NCI-H460 (cell line): Measurements from ENCODE around the gene ZNF134. TPM values are rescaled to one million over a fixed set of nuclear protein-coding genes. Genes with fewer than 3 reads are reported as not detected.

Experiments
- DNase-seq: peaks from one replicate; pipeline ENCODE4 v3.0.0-alpha.2; 2016; ENCODE audit warnings: low read depth; ENCODE audit errors: extremely low read depth
- polyA plus RNA-seq: library from polyadenylated mRNA; depleted of rRNA; stranded (reverse); fragments of >200 nt; gene quantifications from 2 replicates; pipeline ENCODE4 v1.2.3, GENCODE V29; 2014; cell fraction: nucleus; rRNA removed
- total RNA-seq: library from RNA; depleted of rRNA; stranded (reverse); fragments of >200 nt; shearing (Covaris generic); gene quantifications from 2 replicates; pipeline ENCODE4 v1.2.3, GENCODE V29; 2014; rRNA removed

Gene ZNF134
- total RNA-seq: 15.1 and 15.9 TPM in 2 replicates
- polyA plus RNA-seq: 8.9 and 26.2 TPM in 2 replicates

- DNase-seq: peak; percentile 78
Observed at GRCh38 chr19:57613941-57614743, at the start of gene ZNF134. Gene ZNF134, plus strand, starts transcription at chr19:57614242. Its CDS starts 5,227 bp downstream, at chr19:57619469.

DNA sequence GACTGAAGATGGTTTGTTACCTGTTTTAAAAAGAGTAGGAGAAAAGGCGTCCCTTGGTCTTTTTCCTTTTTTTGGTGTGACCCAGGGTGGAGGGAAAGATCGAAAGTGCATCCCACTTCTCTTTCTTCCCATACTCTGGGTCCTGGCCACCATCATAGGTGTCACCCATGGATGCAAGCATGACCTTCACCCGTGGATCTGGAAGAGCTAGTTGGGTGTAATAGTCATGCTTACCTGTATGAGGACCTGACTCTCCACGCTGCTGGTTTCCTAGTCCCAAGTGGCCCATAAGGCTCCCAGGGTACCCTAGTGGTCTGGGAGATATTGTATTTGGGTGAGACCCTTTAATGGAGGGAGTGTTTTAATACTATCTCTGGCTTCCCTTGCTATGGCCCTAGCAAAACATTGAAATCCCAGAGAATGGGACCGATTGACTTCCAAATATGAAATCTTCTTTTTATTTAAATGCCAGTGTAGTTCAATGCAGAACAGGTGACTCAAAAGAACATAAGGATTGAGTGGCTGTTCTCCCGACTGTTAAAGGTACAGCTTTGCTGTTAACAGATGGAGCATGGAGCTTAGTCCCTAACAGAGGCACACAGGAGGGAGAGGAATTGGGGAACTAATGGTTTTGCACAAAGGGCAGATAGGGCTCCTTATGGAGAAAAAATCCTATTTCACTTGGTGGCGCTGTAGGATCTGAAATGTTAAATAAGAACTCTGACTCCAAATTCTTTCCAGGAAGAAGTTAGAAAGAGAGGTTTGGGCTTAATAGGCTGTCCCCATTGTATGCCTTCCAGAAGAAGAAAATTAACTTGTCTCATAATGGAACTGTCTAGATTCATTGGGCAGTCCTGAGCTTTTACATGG, 47.4 kb upstream of the ZNF134 start:
- DNase-seq: no peak

- DNase-seq: no peak
Observed at GRCh38 chr19:57570707-57571106, 43.3 kb upstream of the ZNF134 start.

DNA sequence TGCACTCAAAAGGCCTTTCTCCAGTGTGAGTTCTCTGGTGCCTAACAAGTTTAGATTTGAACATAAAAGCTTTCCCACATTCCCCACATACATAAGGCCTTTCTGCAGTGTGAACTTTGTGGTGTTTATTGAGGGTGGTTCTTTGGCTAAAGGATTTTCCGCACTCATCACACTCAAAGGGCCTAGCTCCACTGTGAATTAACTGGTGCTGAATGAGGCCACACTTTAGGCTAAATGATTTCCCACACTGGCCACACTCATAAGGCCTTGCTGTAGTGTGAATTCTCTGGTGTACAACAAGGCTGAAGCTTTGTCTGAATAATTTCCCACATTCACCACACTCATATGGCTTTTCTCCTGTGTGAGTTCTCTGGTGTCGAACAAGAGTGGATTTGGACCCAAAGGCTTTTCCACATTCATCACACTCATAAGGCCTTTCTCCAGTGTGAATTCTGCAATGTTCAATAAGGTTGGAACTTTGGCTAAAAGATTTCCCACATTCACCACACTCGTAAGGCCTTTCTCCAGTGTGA, 41.6 kb upstream of the ZNF134 start:
- no peak for DNase-seq

- no peak for DNase-seq
Observed at GRCh38 chr19:57576661-57577060, 37.4 kb upstream of the ZNF134 start.

GRCh38 chr19:57578487-57579205, 35.4 kb upstream of the ZNF134 start, which contains the start of gene ZNF416:
Gene ZNF416, minus strand, starts transcription at chr19:57578911. Its CDS starts 207 bp downstream, at chr19:57578704.
- DNase-seq: peak; percentile 94

- DNase-seq: no peak
Observed at GRCh38 chr19:57583104-57583520, 30.9 kb upstream of the ZNF134 start.

DNA sequence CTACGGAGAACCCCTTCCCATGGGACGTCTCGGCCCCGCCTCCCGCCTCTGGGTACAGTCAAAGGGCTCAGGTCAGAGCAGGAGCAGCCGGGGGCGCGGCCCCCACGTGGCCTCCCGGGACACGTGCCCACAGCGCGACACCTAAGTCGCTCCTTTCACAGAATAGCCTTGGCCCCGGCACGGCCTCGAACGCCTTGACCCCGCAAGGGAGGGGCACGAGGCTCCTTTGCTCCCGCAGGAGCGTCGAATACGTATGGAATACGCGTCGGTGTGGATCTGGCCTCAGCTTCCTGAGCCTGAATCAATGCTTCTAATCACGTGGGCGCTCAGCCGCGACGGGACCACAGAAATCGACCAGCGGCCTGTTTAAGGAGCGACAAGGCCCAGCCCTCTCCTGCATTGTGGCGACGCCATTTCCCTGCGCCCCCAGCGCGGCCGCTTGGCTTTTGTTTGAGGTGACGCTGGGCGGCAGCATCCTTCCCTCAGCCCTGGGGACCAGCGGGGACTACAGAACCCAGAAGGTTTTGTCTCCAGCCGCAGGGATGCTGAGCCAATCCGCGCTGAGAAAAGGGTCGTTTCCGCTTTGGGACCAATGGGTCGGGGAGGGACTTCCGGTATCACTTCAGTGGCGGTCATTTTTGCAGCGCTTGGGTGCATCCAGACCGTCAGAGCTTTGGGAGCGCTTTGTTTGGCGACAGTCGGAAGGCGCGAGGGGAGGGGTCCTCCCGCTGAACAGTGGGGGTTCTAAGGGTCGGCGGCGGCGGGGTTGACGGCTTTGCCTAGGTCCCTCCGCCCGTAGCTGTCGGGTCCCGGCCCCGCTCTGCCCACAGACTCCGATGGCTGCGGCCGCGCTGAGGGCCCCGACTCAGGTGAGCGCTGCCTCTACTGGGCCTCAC, 30.3 kb upstream of the ZNF134 start, which contains the start of gene ZIK1:
Gene ZIK1, plus strand, starts transcription at position 625 of the 896 bp plus-strand sequence. Its CDS starts 212 bp downstream, at position 837.
- no peak for DNase-seq

GRCh38 chr19:57587529-57587928, 26.5 kb upstream of the ZNF134 start:
- no peak for DNase-seq

GRCh38 chr19:57599377-57599760, 14.7 kb upstream of the ZNF134 start:
- no peak for DNase-seq

DNA sequence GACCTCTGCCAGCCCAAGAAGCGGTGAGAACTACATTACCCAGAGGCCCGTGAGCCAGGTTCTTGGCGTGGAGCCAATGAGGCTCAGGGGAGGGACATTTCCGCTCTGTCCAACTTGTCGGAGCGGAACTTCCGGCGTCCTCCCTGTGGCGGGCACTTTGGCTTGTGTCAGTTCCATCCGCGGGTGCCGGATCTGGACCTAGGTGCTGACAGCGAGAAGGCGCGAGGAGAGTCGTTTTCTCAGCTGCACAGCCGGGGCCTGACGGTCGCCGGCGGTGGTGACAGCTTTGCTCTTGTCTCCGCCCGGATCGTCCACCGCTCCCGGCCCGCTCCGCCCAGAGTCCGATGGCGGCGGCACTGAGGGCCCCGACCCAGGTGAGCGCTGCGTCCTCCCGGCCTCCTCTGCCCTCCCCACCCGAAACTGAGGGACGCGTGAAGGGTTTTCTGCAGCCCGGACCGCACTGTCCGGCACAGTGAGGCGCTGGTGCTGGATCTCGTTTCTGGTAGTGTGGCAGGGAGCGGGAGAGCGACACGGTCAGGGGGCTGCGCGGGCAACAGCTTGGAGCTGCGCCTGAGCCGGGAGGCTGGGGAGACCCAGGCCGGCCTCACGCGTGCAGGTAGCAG, 14.2 kb upstream of the ZNF134 start, which contains the start of gene ZNF530:
Gene ZNF530, plus strand, starts transcription at position 125 of the 623 bp plus-strand sequence. CDS start 4,461 bp downstream, outside the sequence.
- peak; percentile 88 for DNase-seq

DNA sequence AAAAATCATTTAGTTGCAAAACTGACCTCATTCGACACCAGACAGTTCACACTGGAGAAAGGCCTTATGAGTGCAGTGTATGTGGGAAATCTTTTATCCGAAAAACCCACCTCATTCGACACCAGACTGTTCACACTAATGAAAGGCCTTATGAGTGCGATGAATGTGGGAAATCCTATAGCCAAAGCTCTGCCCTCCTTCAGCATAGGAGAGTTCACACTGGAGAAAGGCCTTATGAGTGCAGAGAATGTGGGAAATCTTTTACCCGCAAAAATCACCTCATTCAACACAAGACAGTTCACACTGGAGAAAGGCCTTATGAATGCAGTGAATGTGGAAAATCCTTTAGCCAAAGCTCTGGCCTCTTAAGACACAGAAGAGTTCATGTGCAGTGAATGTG, 7.1 kb upstream of the ZNF134 start:
- DNase-seq: no peak

- DNase-seq: no peak
Observed at GRCh38 chr19:57611113-57611512, 2.9 kb upstream of the ZNF134 start.

DNA sequence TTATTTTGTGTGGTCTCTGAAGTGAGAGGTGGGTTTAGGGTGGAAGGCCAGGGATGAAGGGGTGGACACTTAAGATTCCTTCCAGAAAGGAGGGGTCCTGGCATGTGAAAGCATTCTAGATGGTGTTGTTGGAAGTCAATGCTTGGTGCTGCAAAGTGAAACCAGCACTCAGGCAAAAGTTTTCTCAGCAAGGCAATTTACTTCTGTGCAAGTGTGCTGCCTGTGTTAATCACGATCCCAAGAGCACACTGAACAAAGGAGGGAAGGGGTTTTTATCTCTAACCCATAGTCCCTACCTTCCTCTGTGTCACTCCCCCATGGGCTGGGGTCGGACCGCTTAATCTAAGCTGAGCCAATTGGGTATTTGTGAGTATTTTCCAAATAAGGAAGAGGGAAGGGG, 1.3 kb downstream of the ZNF134 start:
- DNase-seq: no peak

DNA sequence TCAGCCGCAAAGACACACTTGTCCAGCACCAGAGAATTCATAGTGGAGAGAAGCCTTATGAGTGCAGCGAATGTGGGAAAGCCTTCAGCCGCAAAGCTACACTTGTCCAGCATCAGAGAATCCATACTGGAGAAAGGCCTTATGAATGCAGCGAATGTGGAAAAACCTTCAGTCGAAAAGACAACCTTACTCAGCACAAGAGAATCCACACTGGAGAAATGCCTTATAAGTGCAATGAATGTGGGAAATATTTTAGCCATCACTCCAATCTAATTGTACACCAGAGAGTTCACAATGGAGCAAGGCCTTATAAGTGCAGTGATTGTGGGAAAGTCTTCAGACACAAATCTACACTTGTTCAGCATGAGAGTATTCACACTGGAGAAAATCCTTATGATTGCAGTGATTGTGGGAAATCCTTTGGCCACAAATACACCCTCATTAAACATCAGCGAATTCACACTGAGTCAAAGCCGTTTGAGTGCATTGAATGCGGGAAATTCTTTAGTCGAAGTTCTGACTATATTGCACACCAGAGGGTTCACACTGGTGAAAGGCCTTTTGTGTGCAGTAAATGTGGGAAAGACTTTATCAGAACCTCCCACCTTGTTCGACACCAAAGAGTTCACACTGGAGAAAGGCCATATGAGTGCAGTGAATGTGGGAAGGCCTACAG, 6.8 kb downstream of the ZNF134 start:
- DNase-seq: no peak

GRCh38 chr19:57623091-57623490, 9.0 kb downstream of the ZNF134 start:
- no peak for DNase-seq

GRCh38 chr19:57632987-57633831, 19.2 kb downstream of the ZNF134 start, which contains the start of gene ZNF211:
Gene ZNF211, plus strand, starts transcription at chr19:57633168. Its CDS starts 179 bp downstream, at chr19:57633347.
- peak; percentile 88 for DNase-seq
